Measurements from ENCODE around the gene IFNA13.

The IFNA13 gene

GRCh38 chr9:21408817-21409216 is 41.0 kb upstream of the IFNA13 start, which contains the start of gene IFNA8:
Gene IFNA8, plus strand, starts transcription at chr9:21409117. Its CDS starts 60 bp downstream, at chr9:21409177.
- no peak for DNase-seq (ENCODE audit: low spot score)
- in situ Hi-C loops (cut with MboI; ENCODE audit: low pct_unique_long_range_greater_than_20kb, low sequenced_read_pairs, unreplicated experiment), result no loop called here
- TF ChIP-seq CTCF (IDR thresholded peaks at IDR 0.05; ENCODE audit: extremely low read depth, insufficient read depth, missing control alignments), result no peak

- no peak for DNase-seq (ENCODE audit: low spot score)
- no peak for TF ChIP-seq CTCF (IDR thresholded peaks at IDR 0.05; ENCODE audit: extremely low read depth, insufficient read depth, missing control alignments)
- in situ Hi-C loops (cut with MboI; ENCODE audit: low pct_unique_long_range_greater_than_20kb, low sequenced_read_pairs, unreplicated experiment), result no loop called here
These were observed 36.3 kb upstream of the IFNA13 start for GRCh38 chr9:21404146-21404545.

- in situ Hi-C loops (cut with MboI; ENCODE audit: low pct_unique_long_range_greater_than_20kb, low sequenced_read_pairs, unreplicated experiment), result no loop called here
- peak; percentile 29 for TF ChIP-seq CTCF (IDR thresholded peaks at IDR 0.05; ENCODE audit: extremely low read depth, insufficient read depth, missing control alignments)
- peak; percentile 28 for DNase-seq (ENCODE audit: low spot score)
These were observed 34.8 kb upstream of the IFNA13 start for GRCh38 chr9:21402386-21403251.

- in situ Hi-C loops (cut with MboI; ENCODE audit: low pct_unique_long_range_greater_than_20kb, low sequenced_read_pairs, unreplicated experiment), result loop anchor here (10.0 kb wide), 1 partner anchor 65 kb away; the partner anchor contains the start of gene KLHL9
- DNase-seq (ENCODE audit: low spot score), result no peak
- no peak for TF ChIP-seq CTCF (IDR thresholded peaks at IDR 0.05; ENCODE audit: extremely low read depth, insufficient read depth, missing control alignments)
These were observed 32.1 kb upstream of the IFNA13 start for GRCh38 chr9:21399956-21400355.

- DNase-seq (ENCODE audit: low spot score), result no peak
- in situ Hi-C loops (cut with MboI; ENCODE audit: low pct_unique_long_range_greater_than_20kb, low sequenced_read_pairs, unreplicated experiment), result loop anchor here (10.0 kb wide), 1 partner anchor 64 kb away; the partner anchor contains the start of gene KLHL9
- TF ChIP-seq CTCF (IDR thresholded peaks at IDR 0.05; ENCODE audit: extremely low read depth, insufficient read depth, missing control alignments), result no peak
These were observed 31.2 kb upstream of the IFNA13 start for GRCh38 chr9:21398955-21399489.

GRCh38 chr9:21395778-21396717 is 28.2 kb upstream of the IFNA13 start:
- peak; percentile 41 for DNase-seq (ENCODE audit: low spot score)
- in situ Hi-C loops (cut with MboI; ENCODE audit: low pct_unique_long_range_greater_than_20kb, low sequenced_read_pairs, unreplicated experiment), result loop anchor here (10.0 kb wide), 1 partner anchor 61 kb away; the partner anchor contains the start of gene KLHL9

More at GRCh38 chr9:21395778-21396717, 28.2 kb upstream of the IFNA13 start:
- peak; percentile 92 for TF ChIP-seq CTCF (IDR thresholded peaks at IDR 0.05; ENCODE audit: extremely low read depth, insufficient read depth, missing control alignments)

Data from GM13977 (cell line).